Measurements from ENCODE around the gene TMCC1.
"Not testable (repeated sequence)": the region's sequence is repeated elsewhere in the genome, so short reads cannot be mapped to it uniquely, and the experiment has no call there.

The TMCC1 gene

DNA sequence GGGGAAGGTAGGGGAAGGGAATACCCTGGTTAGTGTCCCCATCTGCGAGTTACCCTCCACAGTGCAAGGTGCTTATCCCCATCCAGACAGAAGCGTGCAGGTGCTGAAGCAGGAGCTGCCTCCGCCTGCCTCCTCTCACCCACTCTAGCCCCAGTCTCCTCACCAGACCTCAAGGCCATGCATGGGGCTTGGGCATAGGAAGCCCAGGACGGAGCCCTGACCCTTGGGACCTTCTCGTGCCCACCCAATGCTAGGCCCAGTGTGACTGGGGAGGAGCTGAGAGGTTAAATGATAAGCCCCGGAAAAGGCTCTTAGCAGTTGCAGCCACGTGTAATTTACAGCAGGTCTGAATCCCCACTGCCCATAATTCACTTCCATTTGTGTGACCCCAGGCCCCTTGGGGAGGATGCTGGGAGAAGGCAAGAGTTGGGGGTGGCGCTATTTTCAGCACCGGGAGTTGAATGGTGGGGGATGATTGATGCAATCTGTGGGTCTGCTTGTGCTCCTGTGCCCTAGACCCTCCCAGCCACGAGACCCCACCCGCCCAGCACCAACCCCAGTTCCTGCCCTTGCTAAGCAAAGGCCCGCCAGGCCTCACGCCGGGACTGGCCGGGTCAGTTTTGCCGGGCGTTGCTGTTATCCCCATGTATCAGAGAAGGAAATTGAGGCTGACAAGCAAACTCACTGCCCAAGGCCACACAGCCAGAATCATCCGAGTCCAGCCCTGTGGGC lies 272.5 kb downstream of the TMCC1 start:
- DNase-seq: no peak

DNA sequence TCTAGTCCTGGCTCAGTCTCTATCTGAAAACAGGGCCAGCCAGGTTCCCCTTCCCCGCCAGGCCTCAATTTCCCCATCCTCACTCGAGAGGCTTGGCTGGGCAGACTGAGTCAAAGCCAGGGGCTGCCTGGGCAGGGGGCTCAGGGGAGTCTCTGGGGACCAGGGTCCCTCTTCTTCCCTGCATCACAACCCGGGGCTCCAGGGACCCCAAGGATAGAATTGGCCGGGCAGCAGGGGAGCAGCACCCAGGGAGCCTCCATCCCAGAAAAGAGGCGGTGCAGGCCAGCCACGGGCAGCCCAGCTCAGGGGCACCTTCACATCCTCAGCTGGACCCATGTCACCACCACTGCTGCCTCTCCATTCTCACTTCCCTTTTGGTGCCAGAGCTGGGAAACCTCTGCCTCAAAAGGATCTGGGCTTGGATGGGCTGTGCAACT lies 273.8 kb downstream of the TMCC1 start:
- DNase-seq: no peak

DNA sequence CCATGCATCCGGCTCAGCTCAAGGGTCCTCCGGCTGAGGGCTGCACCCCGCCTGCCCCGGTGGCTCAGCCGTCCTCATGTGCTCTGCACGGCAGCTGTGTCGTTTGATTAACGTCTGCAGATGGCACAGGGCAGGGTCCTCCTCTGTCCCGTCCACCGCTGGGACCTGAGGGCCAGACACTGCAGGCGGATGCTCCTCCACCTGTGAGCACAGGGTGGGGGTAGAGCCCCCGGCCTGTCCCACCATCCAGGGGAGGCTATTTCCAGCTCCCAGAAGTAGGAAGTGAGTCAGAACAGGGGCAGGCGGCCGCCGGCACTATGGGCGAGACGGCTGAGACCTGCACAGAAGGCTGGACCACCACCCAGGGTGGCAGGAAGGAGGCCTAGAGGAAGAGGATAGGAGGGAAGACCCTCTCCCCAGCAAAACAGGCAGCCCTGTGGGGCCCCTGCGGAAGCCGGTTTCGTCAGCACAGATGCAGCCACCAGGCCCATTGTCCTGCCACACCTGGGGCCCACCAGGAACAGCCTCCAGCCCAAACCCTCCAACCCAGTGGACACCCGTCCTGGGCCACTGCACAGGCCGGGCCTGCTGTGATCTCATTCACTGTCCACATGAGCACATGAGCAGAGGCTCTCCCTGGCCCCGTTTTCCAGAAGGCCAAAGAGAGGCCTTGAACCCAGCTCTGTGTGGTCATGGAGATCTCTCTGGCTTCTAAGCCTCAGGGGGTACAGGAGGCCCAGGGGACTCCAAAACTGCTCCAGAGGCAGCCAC lies 274.4 kb downstream of the TMCC1 start:
- DNase-seq: no peak

DNA sequence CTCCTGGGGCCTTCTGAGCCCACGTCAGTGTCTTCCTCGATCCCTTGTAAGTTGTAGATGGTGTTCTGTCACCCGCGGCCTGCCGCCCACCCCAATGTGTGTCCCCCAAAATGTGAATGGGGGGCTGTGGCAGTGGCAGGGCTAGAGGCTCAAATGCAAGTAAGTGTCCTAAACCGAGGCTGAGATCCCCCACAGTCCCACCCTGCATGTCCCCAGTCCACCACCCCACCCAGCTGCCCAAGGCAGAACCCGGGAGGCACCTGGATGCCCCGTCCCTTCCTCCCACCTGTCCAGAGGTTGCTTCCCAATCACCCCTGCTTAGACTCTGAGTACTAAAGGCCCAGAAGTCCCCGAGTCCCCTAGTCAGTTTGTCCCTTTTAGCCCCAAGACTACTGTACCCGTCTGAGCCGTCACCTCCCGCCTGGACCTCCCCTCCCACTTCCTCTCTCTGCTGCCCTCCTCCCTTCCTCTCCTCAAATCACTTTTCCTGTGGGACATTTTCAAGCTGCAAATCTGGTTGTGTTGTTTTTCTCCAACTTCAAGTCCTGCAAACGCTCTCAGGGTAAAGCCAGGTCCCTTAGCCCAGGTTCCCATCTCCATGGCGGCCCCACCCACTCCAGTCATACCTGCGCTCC lies 275.2 kb downstream of the TMCC1 start:
- no peak for DNase-seq

DNA sequence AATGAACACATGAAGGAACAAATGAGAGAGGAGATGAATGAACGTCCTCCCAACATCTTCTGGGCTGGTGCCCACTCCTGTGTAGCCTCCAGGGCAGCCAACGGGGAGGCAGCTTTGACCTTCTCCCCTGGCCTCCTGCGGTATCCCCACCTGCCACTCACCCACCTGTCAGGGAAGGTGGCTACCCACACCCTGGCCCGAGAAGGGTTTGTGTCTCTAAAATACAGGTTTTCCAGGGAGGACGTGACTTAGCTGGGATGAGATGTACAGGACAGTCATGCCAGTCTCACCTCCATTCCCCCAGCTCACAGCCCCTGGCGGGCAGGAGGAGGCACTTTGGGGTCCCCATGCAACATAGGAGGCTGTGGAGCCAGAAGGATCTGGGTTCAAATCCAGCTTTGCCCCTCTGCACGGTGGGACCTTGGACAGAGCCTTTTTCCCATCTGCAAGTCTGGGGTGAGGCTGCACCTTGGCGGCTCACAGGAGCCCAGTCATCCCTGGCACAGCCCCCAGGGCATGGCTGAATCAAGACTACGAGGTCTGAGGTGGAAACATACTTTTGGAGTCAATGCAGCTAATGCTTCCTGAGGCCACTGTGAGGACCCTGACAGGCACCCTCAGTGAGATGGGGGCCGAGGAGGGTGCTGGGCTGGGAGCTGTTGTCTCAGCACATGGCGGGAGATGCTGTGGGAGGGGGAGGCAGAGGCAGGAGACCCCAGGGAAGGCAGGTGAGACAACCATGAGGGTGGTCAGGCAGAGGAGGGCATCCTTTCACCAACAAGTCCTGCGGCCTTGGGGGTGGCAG lies 275.9 kb downstream of the TMCC1 start:
- DNase-seq: no peak

DNA sequence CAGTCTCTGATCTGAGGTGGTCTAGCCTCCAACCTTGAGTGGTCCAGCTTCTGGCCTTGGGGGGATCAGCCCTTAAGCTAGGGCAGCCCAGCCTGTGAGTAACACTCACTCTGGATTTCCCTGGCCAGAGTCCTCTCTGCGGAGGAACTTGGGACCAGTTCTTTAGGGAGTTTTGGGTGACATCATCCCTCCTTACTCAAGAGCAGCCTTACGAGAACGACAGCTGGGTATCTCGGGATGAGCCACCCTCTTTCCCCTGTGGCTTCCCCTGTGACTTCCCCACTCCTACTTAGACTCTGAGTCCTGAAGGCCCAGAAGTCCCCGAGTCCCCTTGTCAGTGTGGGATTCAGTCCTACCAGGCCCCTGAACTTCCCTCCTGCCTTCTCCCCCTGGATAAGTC lies 276.8 kb downstream of the TMCC1 start:
- no peak for DNase-seq

DNA sequence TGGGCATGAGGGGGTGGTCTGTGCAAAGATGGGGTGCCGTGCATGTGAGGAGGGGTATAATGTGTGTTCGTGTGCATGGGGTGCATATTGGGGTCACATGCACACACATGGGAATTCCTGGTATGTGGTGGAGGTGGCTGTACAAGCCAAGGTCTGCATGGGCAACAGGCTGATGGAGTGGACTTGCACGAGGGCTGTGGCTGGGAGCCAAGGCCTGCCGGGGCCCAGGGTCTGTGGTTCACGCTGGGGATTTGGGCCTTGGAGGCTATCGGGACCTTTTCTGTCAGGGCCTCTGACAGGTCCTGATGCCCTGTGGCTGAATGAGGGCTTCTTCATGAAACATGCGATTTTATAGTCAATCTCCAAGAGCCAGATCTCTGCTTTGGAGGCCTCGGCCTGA lies 277.2 kb downstream of the TMCC1 start:
- no peak for DNase-seq

DNA sequence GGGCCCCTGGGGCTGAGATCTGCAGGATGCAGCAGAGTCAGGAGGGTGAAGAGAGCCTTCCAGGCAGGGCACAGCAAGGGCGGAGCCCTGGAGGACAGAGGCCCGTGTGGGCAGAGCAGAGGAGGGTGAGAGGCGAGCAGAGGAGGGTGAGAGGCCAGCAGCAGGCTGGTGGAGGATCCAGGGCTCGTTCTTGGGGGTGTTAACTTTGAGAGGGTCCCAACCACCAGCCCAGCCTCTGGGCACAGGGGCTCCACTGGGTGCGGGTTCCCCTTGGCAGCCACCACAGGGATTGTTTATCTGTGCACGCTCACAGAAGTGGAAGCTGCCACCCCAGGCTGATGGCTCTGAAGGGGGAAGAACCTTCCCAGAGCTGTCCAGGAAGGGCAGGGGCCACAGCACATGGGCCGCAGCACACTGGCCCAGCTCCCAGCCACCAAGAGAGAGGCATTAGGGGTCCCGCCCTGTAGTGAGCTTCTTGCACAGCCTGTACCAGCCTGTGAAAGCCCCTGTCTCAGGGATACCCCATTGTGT lies 277.7 kb downstream of the TMCC1 start:
- DNase-seq: no peak

DNA sequence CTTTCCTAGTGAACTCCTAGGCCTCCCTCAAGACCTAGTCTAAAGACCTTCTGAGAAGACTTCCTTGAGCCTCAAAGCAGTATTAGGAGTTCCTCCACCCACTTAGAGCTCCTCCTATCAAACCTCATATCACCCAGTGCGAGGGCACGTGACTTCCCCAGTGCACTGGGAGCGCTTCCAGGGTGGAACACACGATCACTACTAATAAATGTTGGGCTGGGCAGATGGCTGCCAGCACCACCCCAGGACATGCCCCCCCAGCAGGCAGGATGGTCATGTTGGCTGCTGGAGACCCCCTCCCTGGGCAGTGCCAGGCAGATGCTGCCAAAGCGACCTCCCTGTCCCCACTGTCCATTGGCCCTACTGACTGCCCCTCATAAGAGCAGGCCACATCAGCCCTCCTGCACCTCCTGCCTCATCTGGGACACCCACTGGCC lies 278.6 kb downstream of the TMCC1 start:
- DNase-seq: no peak

DNA sequence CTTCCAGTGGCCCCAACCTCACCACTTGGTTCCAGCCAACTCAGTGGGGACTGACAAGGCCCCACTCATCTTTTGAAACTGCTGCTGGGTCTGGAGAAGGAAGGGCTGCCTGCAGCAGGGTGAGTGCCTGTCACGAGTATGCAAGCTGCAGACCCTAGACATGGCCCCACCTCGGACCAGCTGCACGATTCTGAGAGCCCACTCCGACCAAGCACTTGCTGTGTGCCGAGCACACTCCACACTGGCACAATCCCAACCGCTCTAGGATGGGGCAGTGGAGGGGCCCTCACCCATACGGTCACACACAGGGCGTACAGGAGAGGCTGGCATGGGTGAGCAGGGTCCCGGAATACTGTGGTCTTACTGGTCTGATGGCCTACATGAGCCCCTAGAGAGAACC lies 279.1 kb downstream of the TMCC1 start:
- no peak for DNase-seq

DNA sequence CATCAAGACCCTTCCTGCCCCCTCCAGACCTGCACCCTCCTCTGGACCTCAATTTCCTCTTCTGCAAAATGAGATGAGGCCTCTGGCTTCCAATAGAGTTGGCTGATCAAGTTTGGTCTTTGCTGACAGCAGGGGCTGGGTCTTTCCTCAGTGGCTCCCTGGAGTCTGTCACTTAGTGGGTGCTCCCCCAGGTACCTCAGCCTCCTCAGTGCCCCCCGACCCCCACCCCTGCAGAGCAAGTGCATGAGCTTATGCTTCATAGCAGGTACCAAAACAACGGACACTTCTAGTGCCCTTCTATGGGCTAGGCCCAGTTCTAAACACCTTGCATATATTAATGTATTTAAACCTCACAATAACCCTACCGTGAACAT lies 280.2 kb downstream of the TMCC1 start:
- DNase-seq: no peak

DNA sequence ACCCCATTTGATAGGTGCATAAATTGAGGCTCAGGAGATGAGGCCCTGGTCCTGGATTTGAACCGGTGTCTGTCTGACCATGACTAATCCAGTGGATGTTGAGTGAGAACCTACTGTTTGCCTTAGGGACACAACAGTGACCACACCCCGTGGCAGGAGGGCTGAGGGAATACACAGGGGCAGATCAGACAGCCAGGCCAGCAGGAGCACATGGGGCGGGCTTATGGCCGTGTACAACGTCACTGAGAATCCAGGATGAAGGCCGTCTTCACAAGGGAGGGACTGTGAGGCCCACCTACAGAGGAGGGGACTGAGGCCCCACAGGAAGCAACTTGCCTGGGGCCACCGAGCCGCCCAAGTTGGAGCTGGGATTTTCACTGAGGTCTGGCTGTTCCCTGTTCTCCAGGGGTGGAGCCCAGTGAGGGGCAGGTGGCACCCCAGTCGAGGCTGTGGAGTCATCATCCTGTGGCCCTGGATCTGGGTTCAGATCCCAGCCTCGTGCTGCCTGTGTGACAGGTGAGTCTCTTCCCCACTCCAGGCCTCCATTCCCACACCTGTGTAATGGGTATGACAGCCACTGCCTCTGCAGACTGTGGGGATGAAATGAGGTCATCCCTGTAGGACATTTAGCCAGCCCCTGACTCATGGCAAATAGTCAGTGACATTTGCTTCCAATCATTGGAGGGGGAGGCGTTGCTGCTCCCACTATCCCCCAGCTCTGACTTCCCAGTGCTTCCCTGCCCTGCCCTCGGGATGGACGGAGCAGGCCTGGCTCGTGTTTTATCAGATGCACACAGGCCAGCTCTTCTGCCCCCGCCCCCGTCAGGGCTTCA lies 280.8 kb downstream of the TMCC1 start:
- no peak for DNase-seq

DNA sequence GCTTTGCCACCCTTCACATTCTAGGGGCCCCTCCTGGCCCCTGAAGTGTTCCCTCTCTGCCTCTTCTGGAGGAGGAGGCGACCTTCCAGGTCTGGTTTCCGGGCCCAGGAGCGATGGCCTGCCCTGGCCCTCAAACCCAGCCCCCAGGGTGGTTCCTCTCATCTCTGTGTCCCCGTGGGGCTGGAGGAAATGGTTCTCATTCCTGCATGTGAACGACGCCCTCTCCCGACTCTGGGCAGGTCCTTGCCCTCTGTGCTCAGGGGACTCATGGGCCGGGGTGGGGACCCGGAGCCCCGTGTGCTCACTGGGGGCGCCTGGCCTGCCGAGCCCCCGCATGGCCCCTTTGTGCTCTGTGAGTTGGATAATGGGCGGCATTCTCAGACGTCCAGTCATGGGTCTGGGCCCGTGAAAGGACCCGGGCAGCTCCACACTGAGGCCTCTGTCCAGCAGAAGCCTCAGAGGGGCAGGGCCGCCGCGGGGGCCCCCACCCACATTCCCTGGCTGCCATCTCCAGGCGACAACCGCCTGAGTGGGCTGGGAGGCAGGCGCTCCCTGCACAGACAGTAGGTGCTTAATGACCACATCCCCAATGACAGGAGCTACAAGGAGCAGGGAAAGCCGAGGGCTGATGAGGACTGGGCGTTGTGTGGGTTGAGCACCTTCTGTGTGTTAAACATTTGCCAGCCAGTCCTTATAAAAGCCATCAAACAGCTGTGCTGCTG lies 281.5 kb downstream of the TMCC1 start:
- no peak for DNase-seq

DNA sequence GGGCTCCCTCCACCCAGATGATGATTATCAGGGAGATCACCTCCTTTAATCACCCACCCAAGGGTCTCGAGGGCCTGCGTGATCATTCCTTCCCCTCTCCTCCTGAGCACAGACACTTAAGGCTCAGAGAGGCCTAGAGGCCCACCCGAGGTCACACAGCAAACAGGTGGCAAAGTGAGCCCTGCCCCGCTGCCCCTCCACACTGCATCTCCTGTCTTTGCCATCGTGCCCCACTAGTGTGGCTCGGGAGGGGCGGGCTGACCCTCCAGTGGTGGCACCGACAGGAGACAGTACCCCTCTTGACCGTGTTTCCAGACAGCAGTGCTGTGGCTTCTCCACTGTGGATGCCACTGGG lies 282.1 kb downstream of the TMCC1 start:
- no peak for DNase-seq

DNA sequence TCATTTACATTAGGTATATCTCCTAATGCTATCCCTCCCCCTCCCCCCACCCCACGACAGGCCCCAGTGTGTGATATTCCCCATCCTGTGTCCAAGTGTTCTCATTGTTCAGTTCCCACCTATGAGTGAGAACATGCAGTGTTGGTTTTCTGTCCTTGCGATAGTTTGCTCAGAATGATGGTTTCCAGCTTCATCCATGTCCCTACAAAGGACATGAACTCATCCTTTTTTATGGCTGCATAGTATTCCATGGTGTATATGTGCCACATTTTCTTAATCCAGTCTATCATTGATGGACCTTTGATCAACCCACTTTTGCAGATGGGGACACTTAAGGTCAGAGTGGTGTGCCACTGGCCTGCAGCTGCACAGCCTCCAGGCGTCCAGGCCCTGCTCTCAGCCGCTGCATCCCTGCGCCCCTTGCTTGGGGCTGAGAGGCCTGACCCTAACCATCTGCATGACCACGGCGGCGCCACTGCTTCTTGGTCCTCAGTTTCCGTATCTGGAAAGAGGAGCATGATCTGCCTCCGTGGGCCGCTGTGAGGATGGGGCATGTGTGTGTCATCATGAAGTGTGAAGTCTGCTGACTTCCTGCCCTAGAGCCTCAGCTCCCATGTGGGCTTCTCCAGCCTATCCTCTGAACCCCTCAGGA lies 282.6 kb downstream of the TMCC1 start:
- DNase-seq: not testable (repeated sequence)

DNA sequence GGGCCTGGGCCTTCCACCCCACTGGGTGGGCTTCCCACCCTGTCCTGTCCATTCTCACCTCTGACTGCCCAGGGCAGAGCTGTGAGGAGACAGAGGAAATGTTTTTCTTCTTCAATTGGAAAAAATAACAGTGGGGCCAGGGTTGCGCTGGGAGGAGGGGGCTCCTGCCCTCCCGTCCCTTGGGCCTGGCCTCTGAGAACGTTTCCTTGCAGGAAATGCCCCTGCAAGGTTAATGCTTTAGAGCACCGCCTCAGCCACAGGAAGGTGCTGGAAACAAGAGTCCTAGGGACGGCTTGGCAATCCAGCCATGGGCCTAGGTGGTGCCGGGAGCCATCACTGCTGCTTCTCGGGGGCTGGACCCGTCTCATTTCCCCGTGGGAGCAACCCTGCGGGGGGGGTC lies 283.2 kb downstream of the TMCC1 start:
- no peak for DNase-seq

DNA sequence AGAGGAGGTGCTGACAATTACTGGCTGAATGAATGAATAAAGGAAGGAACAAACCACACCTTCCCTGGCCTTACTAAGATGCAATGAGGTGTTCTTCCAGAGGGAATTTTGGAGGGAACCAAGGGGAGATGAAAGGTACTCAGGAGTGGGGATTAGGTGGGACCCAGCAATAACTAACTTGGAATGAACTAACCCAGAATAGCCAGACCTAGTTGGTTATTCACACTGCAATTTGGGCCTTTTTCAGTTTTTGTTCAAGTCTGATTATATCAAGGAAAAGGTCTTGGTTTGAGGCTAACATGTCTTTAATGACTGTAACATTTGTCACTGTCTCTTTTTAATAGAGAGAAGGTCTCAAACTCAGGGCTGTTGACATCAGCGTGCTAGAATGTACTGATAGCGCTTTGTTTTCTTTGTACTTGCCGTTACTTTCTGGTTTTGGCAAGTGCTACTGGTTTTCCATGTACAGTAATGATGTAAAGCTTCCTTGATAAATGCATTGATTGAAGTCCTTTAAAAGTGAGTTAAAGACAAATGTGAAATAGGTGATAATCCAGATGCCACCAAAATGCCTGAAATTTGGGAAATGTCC lies 283.8 kb downstream of the TMCC1 start:
- DNase-seq: no peak

DNA sequence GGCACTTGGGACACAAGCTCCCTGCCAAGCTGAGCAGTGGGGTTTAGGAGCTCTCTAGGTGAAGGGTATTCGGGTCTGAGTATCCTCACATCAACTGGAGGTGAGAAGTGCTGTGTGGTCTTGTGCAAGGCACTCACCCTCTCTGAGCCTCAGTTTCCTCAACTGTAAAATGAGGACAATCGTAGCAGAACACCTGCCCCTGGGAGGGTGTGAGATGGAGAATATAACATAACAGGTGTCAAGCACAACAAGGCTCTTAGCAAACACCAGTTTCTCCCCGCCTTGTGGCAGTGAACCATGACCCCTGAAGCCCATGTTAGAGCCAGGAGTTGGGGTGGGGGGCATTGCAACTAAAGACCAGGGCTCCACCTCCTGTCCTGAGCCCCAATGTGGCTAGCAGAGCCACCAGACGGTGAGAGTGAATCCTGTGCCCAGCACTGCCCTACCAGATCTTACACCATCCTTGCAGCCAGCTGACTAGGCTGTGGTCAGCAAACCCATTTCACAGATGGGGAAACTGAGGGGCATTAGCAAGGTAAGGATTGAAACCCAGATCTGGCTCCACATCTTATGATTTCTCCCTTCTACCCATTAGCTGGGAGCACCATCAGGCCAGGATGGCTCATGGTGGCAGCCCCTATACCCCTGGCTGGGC lies 284.4 kb downstream of the TMCC1 start:
- DNase-seq: no peak

DNA sequence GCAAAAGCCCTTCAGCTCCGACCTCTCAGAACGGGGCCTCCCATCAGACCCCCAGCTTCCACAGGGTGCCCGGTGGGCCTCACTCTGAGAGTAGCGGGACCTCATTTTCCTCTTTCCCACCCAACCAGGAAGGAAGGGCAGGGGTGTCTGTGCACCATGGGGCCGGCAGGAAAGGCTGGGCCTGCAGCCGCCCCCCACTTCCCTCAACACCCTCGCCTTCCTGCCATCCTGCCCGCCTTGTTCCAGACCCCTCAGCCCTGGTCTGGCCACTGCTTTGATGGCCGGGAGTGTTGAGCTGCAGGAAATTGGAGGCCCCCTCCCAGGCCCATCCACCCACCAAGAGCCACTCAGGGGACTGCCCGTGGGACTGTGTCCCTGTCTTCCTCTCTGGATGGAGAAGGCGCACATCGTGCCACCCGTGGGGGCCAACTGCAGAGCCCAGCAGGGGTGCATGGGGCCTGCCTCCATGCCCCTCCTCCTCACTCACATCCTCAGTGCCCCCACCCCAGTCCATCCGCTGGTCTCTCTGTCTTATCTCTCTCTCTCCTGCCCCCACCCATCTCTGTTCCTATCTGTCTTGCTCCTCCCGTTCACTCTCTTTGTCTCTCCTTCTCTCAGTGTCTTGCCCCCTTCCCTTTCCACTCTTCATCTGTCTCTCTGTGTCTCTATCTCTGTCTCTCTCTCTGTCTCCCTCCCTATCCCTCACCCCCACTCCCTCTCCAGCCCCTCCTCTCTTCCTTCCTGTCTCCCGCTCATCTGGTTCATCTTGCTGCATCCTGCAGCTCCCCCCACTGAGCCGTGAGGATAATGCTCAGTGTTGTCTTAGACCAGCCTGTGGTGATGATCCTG lies 285.2 kb downstream of the TMCC1 start:
- DNase-seq: no peak
